Stimulated activated CD8-positive, alpha-beta memory T cell treated with anti-CD3 and anti-CD28 coated beads, Interleukin-4, amount 100 ng/mL, for 24 hours (primary cell): ENCODE results near the gene KIAA1671.
A peak's percentile ranks its signal among the peaks of the same experiment; 100 is the strongest.
"Not testable (repeated sequence)": the region's sequence is repeated elsewhere in the genome, so short reads cannot be mapped to it uniquely, and the experiment has no call there.

Experiments used
- DNase-seq: peaks from one replicate; pipeline ENCODE4 v3.0.0-alpha.2; 2020; ENCODE audit warnings: low read depth

KIAA1671 gene

DNA sequence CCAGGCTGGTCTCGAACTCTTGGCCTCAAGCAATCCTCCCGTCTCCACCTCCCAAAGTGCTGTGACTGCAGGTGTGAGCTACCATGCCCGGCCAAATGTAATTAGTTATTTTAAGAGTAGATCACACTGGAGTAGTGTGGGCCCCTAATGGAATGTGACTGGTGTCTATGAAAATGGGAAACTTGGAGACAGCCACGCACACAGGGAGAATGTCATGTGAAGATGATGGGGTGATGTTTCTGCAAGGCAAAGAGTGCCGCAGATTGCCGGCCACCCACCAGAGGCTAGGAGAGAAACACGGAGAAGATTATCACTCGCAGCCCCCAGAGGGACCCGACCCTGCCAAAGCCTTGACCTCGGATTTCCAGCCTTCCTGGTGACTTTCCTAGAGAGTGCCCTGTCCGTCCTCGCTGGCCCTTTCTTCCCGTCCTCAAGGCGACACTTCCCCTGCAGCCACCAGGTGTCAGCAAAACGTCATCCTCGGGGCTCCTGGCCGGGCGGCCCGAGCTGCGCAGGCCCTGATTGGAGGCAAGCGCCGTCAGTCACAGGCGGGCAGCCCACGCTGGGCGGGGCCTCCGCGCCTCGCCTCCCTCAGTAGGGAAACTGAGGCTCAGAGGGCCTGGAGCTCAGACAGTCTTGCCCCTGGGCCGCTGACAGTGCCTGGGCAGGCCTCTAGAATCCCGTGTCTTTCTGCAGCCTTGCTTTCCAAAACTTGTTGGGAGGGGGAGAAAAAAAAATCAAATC is 283.2 kb downstream of the KIAA1671 start:
- DNase-seq: peak; percentile 60

DNA sequence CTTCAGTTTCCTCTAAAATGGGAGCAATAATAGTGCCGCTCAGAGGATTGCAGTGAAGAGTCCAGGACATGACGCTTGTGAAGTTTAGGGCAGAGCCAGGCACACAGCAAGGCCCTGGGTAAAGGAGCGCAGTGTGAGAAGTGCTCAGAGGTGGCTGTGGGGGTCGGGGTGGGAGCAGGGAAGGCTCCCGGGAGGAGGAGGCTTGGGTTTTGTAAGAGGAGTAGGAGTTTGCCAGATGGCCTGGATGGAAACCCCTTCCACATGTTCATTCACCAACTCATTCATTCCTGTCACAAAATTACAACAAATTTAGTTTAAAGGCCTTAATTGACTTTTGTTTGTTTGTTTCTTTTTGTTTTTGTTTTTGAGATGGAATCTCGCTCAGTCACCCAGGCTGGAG is 283.9 kb downstream of the KIAA1671 start:
- no peak for DNase-seq

DNA sequence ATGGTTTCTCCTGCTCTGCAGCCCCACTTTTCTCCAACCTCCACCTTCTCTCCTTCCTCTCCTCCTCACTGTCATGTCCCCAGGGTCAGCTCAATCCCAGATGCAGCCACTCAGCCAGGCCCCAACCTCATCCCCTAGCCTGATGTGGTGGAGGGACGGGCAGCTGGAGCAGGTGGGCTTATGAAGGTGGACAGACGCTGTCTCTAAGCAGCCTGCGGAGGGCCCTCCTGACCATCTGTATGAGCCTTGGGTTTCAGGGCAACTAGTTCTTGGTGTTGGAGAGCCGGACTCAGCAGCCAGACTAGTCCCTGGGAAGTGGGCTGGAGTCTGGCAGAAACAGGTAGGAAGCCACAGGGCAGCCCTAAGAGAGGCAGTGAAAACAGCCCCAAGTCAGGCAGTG is 285.0 kb downstream of the KIAA1671 start:
- no peak for DNase-seq

- DNase-seq: not testable (repeated sequence)
Measured at GRCh38 chr22:25238058-25238457, 285.5 kb downstream of the KIAA1671 start.
